ENCODE measurements around the gene ABCB4.

GRCh38 chr7:87361320-87361719, 114.2 kb downstream of the ABCB4 start:
- TF ChIP-seq POLR2A (IDR thresholded peaks at IDR 0.05; ENCODE audit: low read depth, low read length) (no peak), TAF1 (IDR thresholded peaks at IDR 0.05; ENCODE audit: borderline replicate concordance, low read depth, low read length) (no peak), POLR2AphosphoS5 (IDR thresholded peaks at IDR 0.05; ENCODE audit: low read depth, low read length) (no peak)
